Stimulated activated CD4-positive, alpha-beta T cell treated with anti-CD3 and anti-CD28 coated beads, Interleukin-2, amount 100 ng/mL, for 48 hours (primary cell): ENCODE measurements around the gene RREB1.

Source experiments
- DNase-seq, 2 donors: peaks; one replicate each; pipeline ENCODE4 v3.0.0-alpha.2; 2020

The RREB1 gene

GRCh38 chr6:7197747-7198146, 90.0 kb downstream of the RREB1 start:
- no peak for DNase-seq

DNA sequence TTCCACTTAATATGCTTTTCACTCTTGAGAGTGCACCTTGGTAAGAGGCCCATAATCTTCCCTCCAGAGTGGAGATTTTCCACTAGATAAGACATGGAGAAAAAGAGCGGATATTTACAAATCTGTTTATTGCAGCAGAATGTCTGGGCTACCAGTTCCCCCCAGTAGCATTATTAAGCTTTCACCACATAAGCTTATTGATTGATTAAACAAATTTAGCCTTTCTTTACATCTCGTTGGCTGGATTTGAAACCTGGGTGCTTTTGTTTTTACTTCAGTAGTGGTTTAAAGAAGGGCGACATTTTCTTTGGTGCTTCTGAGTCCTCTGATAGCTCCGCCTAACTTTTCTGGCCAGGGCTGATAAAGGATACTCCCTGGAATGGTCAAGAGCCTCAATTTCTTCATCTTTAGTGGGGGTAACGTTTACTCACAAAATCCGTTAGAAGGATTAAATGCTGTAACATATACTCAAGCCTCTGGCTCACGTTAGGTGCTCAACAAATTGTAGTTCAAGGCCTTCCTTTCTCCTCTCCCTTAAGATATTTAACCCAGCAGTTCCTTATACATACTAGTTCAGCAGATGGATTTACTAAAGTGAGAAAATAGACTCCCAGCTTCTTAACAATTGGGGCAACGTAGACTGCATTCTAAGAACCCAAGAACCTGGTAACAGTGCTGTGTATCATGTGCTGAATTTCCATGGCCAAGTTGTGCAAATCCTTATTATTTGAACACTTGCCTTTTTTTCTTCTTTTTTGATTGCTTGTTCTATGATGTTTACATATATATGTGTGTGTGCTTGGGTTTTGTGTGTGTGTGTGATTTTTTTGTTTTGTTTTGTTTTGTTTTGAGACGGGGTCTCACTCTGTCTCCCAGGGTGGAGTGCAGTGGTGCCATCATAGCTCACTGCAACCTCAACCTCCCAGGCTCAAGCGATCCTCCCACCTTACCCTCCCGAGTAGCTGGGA, 91.4 kb downstream of the RREB1 start:
- no peak for DNase-seq

- DNase-seq, result no peak
Measured at GRCh38 chr6:7200598-7201443, 93.1 kb downstream of the RREB1 start.

DNA sequence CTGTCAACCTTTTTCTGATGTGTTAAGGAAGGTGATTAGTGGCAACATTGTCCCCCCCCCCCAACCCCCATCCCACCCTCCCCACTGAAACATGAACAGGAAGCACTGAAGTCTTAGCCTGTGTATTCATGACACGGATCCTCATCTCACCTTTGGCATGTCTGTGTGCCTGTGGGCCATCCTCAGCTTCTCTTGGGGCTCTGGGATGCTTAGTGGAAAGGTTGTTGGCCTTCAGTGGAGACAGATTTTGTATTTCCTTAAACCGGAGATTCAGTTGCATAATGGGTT, 93.6 kb downstream of the RREB1 start:
- DNase-seq, result no peak

GRCh38 chr6:7201732-7202541, 94.2 kb downstream of the RREB1 start:
- DNase-seq, result no peak

- DNase-seq, result no peak
Measured at GRCh38 chr6:7202950-7203349, 95.2 kb downstream of the RREB1 start.

- DNase-seq, result no peak
Measured at GRCh38 chr6:7203939-7204338, 96.2 kb downstream of the RREB1 start.

DNA sequence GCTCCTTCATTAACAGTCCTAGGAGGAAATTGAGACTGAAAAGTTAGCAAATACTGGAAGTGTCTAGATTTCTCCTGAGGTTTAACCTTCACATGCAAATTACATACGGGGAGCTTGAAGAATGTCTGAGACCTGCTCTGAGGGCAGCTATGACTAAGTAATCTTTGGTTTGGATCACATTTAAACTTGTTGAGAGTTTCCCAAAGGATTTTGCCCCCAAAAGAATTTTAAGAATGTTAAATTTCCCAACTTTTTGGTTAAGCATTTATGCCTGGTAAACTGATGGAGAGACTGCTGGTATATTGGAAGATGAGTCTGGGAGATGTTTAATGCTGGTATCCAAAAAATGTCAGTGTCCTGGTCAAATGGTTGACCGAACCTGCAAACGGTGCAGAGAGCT, 97.0 kb downstream of the RREB1 start:
- DNase-seq, result no peak

GRCh38 chr6:7207720-7208119, 100.0 kb downstream of the RREB1 start:
- no peak for DNase-seq

DNA sequence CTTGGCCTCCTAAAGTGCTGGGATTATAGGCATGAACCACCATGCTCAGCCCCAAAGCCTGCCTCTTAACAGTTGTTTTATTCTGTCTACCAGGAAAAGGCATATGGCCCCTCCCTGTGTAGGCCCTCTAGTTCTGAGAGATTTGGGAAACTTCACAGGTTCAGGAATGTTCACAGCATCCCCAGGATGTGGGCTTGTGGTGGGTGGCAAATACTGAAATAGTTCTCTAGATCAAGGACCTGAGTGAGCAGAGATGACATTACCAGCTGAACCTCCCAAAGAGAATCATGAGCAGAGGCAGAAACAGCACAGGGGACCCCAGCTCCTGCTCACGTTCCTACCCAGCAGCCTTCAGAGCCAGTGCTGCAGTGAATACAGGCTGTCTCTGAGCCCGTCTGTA, 105.7 kb downstream of the RREB1 start:
- DNase-seq, result no peak

GRCh38 chr6:7214468-7214867, 106.7 kb downstream of the RREB1 start:
- DNase-seq, result no peak

- DNase-seq, result no peak
Measured at GRCh38 chr6:7215131-7215530, 107.4 kb downstream of the RREB1 start.

GRCh38 chr6:7215798-7216231, 108.1 kb downstream of the RREB1 start:
- DNase-seq, result no peak

GRCh38 chr6:7216941-7217621, 109.3 kb downstream of the RREB1 start:
- no peak for DNase-seq

DNA sequence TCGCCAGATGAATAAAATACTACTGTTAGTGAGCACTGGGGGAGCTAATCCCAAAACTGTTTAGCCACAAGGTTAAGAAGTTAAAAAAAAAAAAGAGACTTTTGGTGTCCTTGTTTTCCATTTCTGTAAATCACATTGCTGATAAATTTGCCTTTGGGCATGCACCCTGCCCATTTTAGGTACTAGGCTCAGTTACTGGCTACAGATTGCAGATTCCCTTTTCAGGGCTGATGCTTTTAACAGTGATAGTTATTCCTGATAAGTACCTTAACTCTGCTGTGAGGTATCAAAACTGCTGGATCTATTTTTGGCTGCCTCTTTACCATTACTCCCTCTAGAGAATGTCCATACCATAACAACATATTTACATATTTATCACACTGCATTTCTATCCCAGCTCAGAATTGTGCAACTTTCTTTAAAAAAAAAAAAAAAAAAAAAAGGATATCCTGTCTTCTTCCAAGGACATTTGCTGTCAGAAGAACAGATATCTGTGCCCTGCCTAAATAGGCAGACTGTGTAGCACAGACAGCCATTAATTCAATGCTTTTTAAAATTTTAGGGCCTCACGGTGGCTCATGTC, 110.7 kb downstream of the RREB1 start:
- DNase-seq, result no peak

DNA sequence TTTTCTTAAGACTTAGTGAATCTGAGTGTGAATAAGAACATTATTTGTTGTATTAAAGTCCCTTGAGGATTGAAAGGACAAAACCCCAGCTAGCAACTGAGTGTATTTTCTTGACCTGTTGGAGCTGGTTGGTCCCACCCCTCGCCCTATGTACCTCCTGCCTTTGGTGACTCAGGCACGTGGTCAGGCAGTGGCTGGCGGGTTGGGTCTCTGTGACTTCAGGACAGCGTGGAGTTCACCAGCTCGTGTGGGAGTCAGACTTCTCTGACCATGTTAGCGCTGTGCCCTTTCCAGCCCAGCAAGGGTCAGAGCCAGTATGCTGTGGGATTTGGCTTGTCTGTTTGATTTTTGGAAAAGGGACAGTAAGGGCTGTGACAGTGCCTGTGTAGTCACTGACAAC, 111.5 kb downstream of the RREB1 start:
- DNase-seq, result no peak

DNA sequence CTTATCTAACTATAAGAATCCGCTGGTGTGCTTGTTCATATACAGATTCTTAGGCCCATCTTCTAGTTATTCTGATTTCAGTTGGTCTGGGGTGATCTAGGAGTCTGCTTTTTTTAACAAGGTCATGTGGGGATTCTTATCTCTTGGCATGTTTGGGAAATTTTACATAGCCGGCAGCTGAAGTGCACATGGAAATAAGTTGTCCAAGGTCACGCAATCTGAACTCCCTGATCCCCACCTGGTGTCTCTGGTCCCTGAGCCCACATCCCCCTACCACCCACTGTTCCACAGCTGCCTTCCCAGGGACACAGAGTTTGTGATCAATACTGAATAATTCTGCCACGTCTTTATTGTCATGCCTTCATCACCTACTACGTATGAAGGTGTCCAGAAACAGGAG, 114.4 kb downstream of the RREB1 start:
- DNase-seq, result no peak

GRCh38 chr6:7224731-7225130, 117.0 kb downstream of the RREB1 start:
- DNase-seq, result no peak

GRCh38 chr6:7228662-7229375, 121.1 kb downstream of the RREB1 start:
- no peak for DNase-seq

- no peak for DNase-seq
Measured at GRCh38 chr6:7229376-7230326, 121.9 kb downstream of the RREB1 start.
